Measurements from ENCODE around the gene MED29.
A peak's percentile ranks its signal among the peaks of the same experiment; 100 is the strongest.

Gene MED29

DNA sequence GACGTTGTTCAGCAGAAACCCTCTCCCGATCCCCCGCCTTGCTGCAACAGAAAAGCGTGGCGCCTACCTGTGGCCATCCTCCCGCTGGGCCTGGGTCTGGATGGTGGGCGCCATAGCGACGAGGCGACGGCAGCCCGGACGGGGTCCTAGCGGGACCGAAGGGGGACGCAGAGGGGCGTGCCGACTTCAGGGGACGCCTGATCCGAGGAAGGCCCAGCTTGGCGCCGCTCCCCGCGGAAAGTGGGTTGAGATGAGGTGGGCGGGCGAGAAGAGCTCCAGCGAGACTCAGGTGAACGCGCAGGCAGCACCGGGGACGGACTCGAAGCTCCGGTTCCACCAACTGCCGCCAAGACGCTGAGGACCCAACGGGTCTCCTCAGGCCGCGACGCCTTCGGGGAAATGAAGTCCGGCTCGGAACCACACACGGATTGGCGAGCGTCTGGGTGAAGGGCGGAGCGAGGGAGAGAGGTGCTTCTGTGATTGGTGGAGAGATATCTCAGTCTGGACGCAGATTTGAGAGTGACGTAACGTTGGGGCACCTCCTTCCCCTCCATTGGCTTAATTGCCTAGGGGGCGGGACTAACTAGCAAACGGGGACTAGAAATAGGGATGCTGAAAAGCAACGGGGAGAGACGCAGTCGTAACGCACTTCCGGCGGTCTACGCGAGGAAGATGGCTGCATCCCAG, at the start of gene MED29, which contains the start of gene PAF1:
Gene MED29 (plus strand): TSS at position 628 of the 687 bp plus-strand sequence. CDS start 45 bp downstream, at position 673.
Gene PAF1 (minus strand): TSS at position 356 of the 687 bp plus-strand sequence. CDS start 242 bp downstream, at position 114.
- peak; percentile 95 for DNase-seq

DNA sequence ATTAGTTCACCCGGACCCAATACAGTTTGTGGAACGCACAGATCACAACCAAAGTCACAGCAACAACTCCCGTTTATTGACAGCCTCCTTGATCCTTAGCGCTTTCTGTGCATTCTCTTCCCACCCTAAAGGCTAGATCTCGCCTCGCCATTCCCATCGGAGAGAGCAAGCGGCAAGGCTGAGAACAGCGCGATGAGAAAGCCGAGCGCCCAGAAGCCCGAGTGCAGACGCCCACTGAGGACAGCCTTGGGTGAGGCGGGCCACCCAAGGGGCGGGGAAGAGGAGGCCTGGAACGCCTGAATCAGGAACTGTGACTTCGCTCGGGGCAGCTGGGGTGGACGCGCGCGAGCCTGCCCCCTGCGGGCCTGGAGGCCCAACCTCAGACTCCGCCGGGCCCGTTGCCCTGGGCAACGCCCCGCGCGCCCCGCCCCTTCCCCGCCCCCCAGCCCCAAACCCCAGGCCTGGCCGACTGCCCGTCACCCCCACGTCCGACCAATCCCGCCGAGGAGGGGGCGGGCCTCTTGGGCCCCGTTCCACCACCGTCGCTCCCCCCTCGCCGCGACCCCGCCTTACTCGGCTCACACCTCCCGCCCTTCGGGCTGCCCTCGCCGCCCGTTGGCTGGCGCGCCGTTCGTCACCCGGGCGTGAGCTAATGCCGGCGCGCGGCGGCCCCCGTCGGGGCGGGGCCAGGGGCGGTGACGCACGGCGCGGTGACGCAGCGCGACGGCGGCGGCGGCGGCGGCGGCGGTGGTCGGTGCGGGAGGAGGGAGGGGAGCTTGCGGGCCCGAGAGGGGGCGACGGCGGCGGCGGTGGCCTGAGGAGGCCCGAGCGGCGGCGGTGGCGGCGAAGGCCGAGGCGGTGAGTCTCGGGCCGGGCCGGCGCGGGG, 49.2 kb upstream of the MED29 start, which contains the start of gene SAMD4B:
Gene SAMD4B (plus strand): TSS at position 703 of the 886 bp plus-strand sequence. CDS start 14,473 bp downstream, outside the sequence.
- DNase-seq: peak; percentile 99

GRCh38 chr19:39342647-39343305, 48.4 kb upstream of the MED29 start:
- no peak for DNase-seq

- DNase-seq: no peak
Measured at GRCh38 chr19:39345956-39346355, 45.2 kb upstream of the MED29 start.

- DNase-seq: no peak
Measured at GRCh38 chr19:39347332-39348164, 43.6 kb upstream of the MED29 start.

DNA sequence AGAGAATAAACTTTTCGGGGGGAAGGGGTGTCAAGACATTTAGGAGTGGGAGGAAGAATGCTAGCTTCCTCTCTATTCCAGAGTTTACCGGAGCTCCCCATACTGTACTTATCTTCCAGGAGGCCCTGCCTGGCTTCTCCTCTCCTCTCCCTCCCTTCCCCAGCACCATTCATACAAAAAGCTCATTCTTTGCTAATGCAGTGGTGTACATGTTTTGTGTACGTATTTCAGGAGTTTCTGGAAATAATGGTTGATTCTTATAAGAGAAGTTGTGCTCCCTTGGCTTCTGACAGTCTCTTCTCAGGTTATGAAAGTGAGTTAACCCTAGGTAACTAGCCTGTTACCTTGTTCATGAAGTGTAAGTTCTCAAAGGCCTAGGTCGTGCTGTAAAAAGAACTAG, 41.9 kb upstream of the MED29 start:
- no peak for DNase-seq

- DNase-seq: no peak
Measured at GRCh38 chr19:39350156-39350555, 41.0 kb upstream of the MED29 start.

GRCh38 chr19:39351537-39352064, 39.6 kb upstream of the MED29 start:
- no peak for DNase-seq

DNA sequence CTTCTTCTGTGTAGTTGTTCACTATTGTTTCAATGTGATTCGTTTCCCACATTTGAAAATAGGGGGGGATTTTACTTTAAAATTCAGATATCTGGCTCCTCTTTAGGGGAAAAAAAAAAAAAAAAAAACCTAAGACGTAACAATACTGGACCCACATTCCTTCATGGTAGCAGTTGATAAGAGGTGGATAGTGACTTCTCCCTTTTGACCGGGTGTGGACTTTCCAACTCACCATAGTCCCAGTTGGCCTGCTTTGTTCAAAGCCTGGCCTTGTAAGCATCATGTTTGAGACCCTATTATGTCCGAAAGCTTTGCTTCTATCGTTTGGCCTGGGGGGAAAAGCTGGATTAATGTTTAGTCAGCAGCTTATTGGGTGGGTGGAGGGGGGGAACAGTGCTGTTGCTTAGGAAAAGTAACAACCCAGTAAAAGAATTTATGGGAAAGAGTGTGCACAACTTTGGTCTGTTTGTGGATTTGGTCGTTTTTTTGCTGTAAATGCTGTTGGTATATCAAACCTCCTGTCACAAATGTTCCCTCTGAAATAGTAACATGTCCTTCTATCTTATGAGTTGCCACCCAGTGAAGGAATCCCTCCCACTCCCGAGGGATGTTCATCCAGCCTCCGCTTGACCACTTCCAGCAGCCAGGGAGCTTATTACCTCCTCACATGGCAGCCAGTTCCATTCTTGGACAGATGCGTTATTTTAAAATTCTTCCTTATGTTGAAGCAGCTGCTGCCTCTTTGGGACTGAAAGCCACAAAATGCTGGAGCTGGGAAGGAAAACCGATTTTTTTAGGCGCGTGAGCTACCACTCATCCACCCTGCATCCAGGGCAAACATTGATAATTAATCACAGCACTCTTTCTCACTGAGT, 38.6 kb upstream of the MED29 start:
- no peak for DNase-seq

DNA sequence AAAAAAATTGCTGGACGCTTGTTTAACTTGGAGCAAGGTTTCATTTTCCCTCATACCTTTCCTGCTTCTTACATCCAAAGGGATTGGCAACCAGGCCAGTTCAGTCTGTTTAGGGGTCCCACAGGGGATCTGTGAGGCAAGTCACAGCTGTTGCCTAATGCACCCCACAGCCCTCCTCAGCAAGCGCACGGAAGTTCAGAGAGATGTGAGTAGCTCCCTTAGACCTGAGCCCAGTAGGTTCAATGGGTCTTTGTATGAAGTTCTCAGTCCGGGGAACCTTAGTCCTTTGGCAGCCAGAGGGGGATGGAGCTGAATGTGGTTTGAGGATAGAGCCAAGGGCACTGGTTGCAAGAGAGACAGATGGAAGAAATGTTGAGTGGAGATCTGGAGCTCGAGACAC, 35.9 kb upstream of the MED29 start:
- no peak for DNase-seq

DNA sequence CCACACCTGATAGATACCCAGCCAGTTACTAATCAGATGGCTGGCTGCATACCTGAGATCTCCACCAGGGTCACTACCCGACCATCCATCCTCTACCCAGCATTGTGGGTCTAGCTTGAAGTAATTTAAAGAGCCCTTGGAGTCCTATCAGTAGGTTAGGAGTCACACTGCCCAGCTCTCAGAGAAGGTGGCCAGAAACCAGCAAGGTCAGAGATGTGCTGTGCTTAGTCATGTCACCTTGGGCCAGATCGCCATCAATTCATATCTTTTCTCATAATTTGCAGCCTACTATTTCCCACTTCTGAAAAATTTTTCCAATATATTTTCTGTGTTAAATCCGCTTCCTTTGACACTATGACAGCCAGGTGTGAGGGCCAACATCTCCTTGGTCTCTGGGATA, 35.1 kb upstream of the MED29 start:
- DNase-seq: no peak

DNA sequence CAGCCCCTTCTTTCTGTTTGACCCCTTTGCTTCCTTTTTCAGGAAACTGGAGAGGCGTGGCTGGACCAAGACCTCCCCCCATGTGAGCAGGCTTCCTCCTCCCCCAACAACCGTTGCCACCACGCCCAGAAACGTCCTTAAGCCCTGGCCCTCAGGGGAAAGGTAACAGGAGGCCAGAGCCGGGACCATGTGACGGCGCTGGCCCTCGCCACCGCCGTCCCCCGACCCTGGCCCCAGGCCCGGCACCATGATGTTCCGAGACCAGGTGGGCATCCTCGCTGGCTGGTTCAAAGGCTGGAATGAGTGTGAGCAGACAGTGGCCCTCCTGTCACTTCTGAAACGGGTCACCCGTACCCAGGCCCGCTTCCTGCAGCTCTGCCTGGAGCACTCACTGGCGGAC, 34.5 kb upstream of the MED29 start:
- DNase-seq: no peak

- DNase-seq: no peak
Measured at GRCh38 chr19:39359026-39359425, 32.2 kb upstream of the MED29 start.

DNA sequence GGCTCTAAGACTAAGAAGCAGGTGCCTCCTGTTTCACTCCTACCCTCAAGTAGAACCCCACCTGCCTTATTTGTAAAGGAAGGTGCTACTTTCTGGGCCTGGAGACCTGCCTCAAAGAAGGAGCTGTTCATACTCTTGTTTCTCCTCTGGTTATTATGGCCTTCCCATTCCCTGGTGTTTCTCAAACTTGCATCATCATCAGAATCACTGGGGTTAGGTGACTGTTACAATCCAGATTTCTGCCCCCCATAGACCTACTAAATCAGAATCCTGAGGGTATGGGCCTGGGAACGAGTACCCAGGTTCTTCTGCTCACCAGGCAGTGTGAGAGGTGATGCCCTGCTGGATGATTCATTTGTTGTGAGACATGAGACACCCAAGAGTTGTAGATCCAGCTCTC, 30.6 kb upstream of the MED29 start:
- DNase-seq: no peak

- DNase-seq: no peak
Measured at GRCh38 chr19:39362682-39363657, 28.2 kb upstream of the MED29 start.

DNA sequence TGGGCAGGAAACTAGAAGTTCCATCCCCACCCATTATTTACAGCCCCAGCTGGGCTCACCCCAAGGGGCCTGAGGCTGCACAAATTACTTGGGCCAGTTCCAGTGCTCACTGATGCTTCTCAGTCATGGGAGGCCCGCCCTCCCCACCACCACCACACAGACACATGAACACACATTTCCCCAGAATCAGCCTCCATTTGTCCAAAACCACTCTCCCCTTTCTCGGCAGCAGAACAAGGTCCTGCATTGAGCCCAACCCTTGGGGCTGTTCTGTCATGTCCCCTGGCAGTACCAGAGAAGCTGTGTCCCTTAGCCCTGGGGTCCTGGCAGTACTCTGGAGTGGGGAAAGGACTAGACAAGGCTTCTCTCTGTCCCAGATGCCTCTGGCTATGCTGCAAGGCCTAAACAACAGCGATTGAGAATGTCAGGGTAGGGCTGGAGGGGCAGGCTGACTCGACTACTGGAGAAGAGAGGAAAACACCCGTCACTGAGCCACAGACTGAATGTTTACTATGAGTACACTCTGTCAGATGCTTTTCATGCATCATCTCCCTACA, 27.2 kb upstream of the MED29 start:
- DNase-seq: no peak

DNA sequence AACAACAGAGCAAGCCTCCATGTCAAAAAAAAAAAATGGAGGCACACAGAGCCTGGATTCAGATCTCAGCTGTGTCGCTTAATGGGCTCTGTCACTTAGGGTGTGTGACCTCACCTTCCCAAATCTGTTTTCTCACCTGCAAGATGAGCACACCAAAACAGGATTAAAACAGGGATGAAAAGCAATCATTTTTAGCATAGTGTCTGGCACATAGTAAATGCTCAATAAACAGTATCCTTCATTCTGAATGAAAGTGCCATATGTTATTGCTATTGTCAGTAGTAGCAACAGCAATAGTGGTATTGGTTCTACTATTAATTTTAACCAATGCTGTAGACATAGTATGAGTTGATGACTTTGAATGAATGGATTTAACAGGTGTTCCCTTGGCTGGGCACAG, 25.6 kb upstream of the MED29 start:
- no peak for DNase-seq

GRCh38 chr19:39369200-39369599, 22.0 kb upstream of the MED29 start:
- DNase-seq: no peak

GRCh38 chr19:39370735-39371134, 20.4 kb upstream of the MED29 start:
- no peak for DNase-seq
